ENCODE results near the gene NRCAM. TPM values are rescaled to one million over a fixed set of nuclear protein-coding genes. Genes with fewer than 3 reads are reported as not detected.

The NRCAM gene
- total and polyA plus RNA-seq, 2 of the 8 experiments (the other 6 are each of a cell fraction or from before 2014, with no cell fraction given), result 2.7 to 3.8 TPM

GRCh38 chr7:108134486-108134885 lies 321.8 kb downstream of the NRCAM start:
- no peak overlapping the region for H2AFZ ChIP-seq (ENCODE audit: low read length)
- no peak for TF ChIP-seq NANOG (IDR thresholded peaks at IDR 0.05; ENCODE audit: insufficient read depth, low read depth, low read length, poor library complexity, severe bottlenecking)
- TF ChIP-seq HDAC6 (IDR thresholded peaks at IDR 0.05; ENCODE audit: low read depth, low read length), result no peak
- no peak for TF ChIP-seq SUZ12 (IDR thresholded peaks at IDR 0.05; ENCODE audit: low read length)
- no peak for TF ChIP-seq BRCA1 (IDR thresholded peaks at IDR 0.05; ENCODE audit: low read depth, low read length)
- no peak for TF ChIP-seq YY1 (IDR thresholded peaks at IDR 0.05; ENCODE audit: low read depth, low read length)
- TF ChIP-seq MAX (IDR thresholded peaks at IDR 0.05), result no peak
- TF ChIP-seq JUN (IDR thresholded peaks at IDR 0.05; ENCODE audit: low read depth, low read length), result no peak
- TF ChIP-seq POLR2AphosphoS5 (IDR thresholded peaks at IDR 0.05; ENCODE audit: low read depth, low read length), result no peak
- no peak for TF ChIP-seq CTBP2 (IDR thresholded peaks at IDR 0.05; ENCODE audit: borderline replicate concordance, insufficient read depth, insufficient read length, low read length)
- no peak for TF ChIP-seq SP1 (IDR thresholded peaks at IDR 0.05; ENCODE audit: low read depth, low read length)
- H2BK12ac ChIP-seq (ENCODE audit: low read depth, low read length), result no peak overlapping the region
- H2BK5ac ChIP-seq (ENCODE audit: low read depth, low read length), result no peak overlapping the region
- H3K4me1 ChIP-seq (replicated peaks in 1 of 4; ENCODE audit: control insufficient read depth in 3 of 4, insufficient read depth in 4 of 4, low read length in 3 of 4), result peaks cover 0 to 6% (median 1%) of the 10 kb centered on the region in 4 experiments; a peak in 1 of 7 replicates
- DNase-seq (ENCODE audit: low read depth in 1 of 2, low spot score in 2 of 2) (no peak), FAIRE-seq (no peak)
- no peak overlapping the region for H2AK5ac ChIP-seq (ENCODE audit: low read depth, low read length)
- no peak overlapping the region for H3K4me2 ChIP-seq (ENCODE audit: insufficient read depth in 1 of 2, low read depth in 2 of 2, low read length in 2 of 2)
- no peaks in the 10 kb centered on the region for H4K20me1 ChIP-seq (replicated peaks in 1 of 2; ENCODE audit: control insufficient read depth in 1 of 2, insufficient read depth in 2 of 2, low read length in 2 of 2)
- H3K27me3 ChIP-seq (replicated peaks in 1 of 4; ENCODE audit: control insufficient read depth in 3 of 4, extremely low read depth in 1 of 4, insufficient read depth in 3 of 4, low read length in 3 of 4), result no peaks in the 10 kb centered on the region
- H3K14ac ChIP-seq (ENCODE audit: insufficient read length), result no peak overlapping the region
- H3K4me3 ChIP-seq (ENCODE audit: extremely low read depth in 1 of 4, insufficient read depth in 2 of 4, low read depth in 3 of 4, low read length in 4 of 4), result no peak overlapping the region
- POLR2A ChIA-PET (ENCODE audit: partially characterized antibody), result no interaction called here
- H3K79me2 ChIP-seq (ENCODE audit: control insufficient read depth in 1 of 2, insufficient read depth in 2 of 2, low read length in 2 of 2), result no peaks in the 10 kb centered on the region
- WGBS, 2 experiments (ENCODE audit: extremely low coverage in 1 of 2, insufficient coverage in 1 of 2, insufficient read length in 1 of 2, insufficient replicate concordance in 2 of 2, low coverage in 1 of 2, low lambda C conversion rate in 2 of 2, missing lambda C conversion rate in 1 of 2), result 95% methylated on average over 1 of the region's 1 CpG; no CpG with 5 or more reads in 1 of the 2 experiments
- H2BK120ac ChIP-seq (replicated peaks; ENCODE audit: low read depth, low read length), result no peak overlapping the region
- no peak overlapping the region for H4K91ac ChIP-seq (replicated peaks; ENCODE audit: insufficient read length, low read length)
- no peaks in the 10 kb centered on the region for H3K9me3 ChIP-seq (ENCODE audit: insufficient read depth in 2 of 2, low read depth in 1 of 2, low read length in 1 of 2)
- CTCF ChIA-PET (ENCODE audit: partially characterized antibody), result interaction anchor here (2.0 to 9.3 kb wide), 2 partner anchors 10 to 21 kb away, joined by 5 to 64 read pairs; no protein-coding TSS in a partner anchor
- H4K8ac ChIP-seq (ENCODE audit: extremely low read depth, insufficient read depth, low read length), result no peak overlapping the region
- no peak overlapping the region for H2BK15ac ChIP-seq (ENCODE audit: low read length)
- no peaks in the 10 kb centered on the region for H3K79me1 ChIP-seq (ENCODE audit: low read depth, low read length)
- no peak overlapping the region for H3K9ac ChIP-seq (replicated peaks in 1 of 4; ENCODE audit: extremely low read depth in 1 of 4, low read depth in 3 of 4, low read length in 3 of 4)
- H3K18ac ChIP-seq (ENCODE audit: extremely low read depth, low read length), result no peak overlapping the region
- H2BK20ac ChIP-seq (ENCODE audit: low read length), result no peak overlapping the region
- no peaks in the 10 kb centered on the region for H3K23me2 ChIP-seq (ENCODE audit: low read depth, low read length)
- no peak overlapping the region for H3K4ac ChIP-seq (replicated peaks; ENCODE audit: insufficient read length, low read depth, low read length)
- no peak overlapping the region for H3K23ac ChIP-seq (ENCODE audit: insufficient read length)
- H3K27ac ChIP-seq (ENCODE audit: low read depth, low read length), result no peak overlapping the region
- H3K36me3 ChIP-seq (ENCODE audit: control insufficient read depth in 2 of 4, insufficient read depth in 4 of 4, low read length in 3 of 4), result no peaks in the 10 kb centered on the region
- no peak overlapping the region for H4K5ac ChIP-seq (ENCODE audit: insufficient read length, low read depth, low read length)
- no peak overlapping the region for H3K56ac ChIP-seq (replicated peaks; ENCODE audit: insufficient read length, low read depth, low read length)

Data from H1 (cell line).